DMS153 treated with DMSO at 0.1 percent for 48 hours (cell line): ENCODE results near the gene ME3.
"Not testable (repeated sequence)": the region's sequence is repeated elsewhere in the genome, so short reads cannot be mapped to it uniquely, and the experiment has no call there.

Experiments used
- DNase-seq: peaks from one replicate; lab custom pipeline; 2025; ENCODE audit not compliant: unreplicated experiment; lab: John Stamatoyannopoulos, UW

The ME3 gene

DNA sequence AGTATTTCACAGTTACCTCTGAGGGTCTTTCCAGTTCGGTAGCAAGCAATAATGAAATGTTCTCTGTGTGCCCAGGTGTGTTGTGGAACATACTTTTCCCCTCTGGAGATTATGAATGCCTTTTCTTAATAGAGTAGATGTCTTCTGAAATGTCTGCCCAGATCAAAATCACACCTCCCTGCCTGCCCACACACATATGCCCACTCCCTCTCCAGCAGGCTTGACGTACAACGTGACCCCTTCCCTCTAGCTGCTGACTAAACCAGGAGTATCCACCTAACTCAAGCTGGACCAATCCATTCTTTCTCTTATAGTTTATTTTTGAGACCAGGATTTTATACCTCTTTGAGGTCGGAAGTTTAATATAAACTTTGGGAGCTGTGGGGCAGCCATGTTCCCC, 48.7 kb downstream of the ME3 start:
- DNase-seq, result no peak

DNA sequence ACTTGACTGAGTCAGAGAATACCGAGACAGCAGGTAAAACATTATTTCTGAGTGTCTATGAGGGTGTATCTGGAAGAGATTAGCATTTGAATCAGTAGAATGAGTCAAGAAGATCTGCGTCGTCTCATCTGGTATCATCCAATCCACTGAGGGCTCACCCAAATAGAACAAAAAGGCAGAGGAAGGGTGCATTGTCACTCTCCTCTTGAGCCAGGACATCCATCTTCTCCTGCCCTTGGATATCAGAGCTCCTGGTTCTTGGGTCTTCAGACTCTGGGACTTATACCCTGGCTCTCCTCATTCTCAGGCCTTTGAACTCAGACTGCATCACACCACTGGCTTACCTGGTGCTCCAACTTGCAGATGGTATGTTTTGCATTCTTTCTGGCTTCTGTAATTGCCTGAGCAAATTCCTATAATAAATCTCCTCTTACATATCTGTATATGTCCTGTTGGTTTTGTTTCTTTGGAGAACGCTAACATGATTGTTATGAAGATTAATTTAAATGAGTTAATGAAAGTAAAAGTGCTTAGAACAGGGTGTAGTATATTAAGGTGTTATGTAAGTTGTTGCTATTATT, 49.3 kb downstream of the ME3 start:
- no peak for DNase-seq

DNA sequence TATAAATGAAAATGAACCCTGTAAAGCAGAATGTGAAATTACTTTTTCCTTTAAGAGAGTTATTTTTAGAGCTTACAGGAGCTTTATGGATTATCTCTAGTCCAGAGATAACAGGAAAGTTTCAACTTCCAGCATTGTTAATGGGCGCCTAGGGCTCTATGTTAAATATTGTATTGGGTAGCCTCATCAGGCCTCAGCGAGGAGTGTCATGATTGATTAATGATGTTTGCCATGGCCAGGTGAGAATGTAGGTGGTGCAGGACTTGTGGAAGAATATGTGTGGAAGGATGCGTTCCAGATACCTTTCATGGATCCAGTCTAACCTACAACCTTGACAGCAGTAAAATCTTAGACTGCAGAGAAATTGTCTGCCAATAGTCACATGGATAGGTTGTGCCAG, 50.6 kb downstream of the ME3 start:
- DNase-seq, result no peak

DNA sequence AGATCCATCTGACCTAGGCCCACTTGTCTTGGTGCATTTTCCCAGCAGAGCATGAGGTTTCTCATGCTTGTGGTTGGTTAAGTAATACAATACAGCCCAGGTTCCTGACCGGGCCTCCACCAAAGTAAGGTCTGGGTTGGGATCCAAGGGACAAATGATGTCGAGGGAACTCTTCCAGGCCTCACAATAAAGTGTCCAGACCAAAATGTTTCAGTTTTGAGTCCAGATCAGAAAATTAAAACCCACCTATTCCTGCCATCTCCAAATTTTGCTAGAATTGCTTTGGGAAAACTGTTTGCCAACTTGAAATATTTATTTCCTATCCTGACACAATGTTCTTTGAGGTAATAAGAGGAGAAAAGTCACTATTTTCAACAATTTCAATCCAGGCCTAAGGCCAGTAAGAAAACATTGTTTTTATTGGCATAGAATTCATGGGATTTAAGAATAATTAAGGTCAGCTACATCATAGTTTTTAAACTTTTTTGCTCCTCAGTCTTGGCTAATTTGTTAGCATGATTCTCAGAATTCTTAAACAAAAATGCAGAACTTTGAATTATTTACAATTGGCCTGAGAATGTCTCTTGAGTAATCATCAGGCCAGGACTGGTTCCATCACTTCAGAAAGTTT, 51.4 kb downstream of the ME3 start:
- DNase-seq, result no peak

DNA sequence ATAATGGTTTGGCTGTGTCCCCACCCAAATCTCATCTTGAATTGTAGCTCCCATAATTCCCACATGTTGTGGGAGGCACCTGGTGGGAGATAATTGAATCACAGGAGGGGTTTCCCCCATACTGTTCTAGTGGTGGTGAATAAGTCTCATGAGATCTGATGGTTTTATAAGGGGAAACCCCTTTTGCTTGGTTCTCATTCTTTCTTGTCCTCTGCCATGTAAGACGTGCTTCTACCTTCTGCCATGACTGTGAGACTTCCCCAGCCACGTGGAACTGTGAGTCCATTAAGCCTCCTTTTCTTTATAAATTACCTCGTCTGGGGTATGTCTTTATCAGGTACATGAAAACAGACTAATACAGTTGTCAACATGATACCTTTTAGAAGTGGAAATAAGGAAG, 53.0 kb downstream of the ME3 start:
- DNase-seq, result not testable (repeated sequence)

DNA sequence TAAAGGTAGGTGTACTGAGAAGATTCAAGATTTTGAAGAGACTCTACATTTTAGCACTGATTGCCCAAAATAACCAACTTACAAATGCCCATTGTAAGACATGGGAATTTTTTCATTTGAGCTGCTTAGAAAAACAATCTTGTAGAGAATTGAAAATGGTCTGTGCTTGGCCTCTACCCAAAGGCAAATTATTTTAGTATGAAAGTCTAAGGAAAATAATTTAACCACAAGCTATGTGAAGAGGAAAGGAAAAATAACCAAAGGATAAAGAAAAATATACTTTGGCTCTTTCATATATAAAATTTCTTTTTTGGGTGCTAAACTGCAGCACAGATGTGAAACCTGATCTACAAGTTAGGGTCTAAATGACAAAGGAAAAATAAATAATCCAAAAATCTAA, 54.9 kb downstream of the ME3 start:
- DNase-seq, result no peak

DNA sequence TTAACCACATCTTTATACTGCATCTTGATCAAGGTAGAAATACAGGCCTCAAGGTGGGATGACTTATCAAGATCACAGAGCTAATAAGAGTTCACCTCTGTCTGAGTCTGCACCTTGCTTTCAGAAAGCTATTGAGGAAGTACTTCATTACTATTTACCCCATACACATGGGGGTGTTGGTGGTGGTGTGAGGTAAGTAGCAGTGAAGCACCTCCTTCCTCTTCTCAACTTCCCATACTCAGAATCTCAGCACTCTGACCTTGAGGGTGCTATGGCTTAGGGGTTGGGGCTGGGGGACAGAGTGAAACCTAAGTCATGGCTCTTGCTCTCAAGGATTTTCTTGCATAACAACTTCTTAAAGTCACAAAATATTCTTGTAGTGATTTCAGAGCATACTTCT, 56.9 kb downstream of the ME3 start:
- DNase-seq, result no peak

DNA sequence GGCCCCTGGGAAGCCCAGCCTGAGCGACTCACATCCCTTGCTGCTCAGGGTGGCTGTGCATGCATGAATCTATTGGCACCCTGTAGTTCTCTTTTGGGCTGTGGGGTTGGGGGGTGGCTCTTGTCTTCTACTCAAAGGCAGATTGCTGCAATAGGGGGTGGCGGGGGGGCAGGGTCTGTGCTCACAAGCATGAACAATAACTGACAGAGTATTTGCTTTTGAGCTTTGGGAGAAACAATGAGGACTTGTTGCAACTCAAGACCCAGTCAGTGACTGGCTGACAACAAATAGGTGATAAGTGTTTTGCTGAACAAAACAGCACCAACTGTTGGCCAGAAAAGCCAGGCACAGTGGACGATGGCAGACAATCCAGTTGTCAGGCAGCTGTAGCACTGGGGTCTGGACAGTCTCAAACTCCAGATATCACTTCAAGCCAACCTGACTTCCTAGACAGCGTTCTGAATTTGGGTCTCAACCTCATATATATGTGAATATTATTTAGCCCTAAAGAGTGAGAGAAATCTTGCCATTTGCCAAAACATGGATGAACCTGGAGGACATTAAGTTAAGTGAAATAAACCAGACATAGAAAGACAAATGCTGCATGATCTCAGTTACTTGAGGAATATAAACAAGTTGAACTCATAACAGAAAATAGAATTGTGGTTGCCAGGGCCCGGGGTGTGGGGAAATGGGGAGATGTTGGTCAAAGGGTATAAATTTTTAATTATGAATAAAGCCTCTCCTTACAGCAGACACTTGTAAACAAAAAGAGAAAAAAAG, 61.7 kb downstream of the ME3 start:
- DNase-seq, result no peak

DNA sequence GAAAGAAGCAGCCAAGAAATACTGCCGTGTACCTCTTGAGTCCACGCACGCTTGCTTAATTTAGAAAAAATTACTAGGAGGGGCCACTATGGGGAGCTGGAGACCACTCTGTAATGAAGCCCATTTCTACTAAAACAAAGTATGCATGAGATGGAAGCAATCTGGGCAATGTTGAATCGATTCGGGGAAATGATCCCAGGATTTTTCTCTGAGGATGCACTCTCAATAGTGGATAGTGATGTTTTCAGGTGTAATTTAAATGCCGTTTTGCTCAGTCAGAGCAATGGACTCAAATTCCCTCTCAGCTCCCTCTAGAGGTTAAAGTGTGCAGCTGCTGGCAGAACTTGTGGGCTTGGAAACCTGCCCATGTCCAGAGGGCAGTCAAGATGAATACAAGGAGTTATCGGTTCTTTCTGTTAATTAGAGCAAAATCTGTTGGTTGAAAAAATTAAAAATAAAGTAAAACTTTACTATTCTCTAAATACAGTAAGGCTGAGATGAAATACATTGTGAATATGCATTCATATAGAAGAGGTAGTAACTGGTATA, 64.1 kb downstream of the ME3 start:
- peak; percentile 12 for DNase-seq

DNA sequence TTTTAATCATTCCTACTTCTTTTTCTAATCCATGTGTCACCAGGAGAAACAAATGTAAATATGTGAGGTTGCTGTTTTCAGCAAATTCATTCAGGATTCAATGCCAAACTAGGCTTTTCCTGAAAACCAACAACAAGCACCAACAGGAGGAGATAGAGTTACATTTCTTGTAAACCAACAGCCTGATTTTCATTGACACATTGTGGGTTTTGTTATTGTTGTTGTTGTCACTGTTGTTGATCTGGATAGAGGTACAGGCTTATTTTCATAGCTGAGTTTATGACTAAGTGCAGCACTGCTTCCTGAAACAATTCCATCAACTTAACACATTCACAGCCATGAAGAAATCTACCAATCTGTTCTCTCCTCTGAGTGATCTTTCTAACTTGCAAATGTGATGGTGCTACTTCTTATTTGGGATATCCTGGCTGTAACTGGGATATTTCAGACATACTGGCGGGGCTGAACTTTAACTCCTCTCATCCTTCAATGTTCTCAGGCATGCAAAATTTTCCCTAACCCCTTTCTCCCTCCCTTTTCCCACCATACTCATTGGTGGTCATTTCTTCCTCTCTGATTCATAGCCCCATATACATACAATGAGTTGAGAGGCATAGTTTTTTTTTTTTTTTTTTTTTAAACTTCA, 65.5 kb downstream of the ME3 start:
- DNase-seq, result no peak

DNA sequence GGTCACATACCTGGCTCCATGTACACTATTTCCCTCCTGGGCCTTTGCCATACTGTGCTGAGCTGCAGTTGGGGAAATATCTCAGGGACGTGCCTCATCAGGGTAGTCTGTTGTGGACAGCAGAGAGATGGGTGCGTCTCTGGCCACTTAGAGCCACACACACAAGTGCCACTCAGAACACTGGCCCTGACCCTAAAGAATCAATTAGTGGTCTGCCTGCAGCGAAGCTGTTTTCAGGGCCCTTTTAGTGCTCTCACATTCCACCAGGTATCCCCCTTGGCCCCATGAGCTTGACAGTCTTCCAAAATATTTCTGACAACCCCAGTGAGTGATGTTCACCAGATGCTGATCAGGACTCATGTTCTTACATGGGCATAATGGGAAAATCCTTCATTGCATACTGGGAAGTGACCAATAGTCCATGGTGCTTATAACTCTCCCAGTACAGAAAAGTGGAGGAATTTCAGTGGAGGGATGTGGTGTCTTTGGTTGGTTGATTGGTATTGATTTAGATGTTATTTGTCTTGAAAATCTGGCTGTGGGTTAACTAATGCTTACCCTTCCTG, 66.1 kb downstream of the ME3 start:
- no peak for DNase-seq

DNA sequence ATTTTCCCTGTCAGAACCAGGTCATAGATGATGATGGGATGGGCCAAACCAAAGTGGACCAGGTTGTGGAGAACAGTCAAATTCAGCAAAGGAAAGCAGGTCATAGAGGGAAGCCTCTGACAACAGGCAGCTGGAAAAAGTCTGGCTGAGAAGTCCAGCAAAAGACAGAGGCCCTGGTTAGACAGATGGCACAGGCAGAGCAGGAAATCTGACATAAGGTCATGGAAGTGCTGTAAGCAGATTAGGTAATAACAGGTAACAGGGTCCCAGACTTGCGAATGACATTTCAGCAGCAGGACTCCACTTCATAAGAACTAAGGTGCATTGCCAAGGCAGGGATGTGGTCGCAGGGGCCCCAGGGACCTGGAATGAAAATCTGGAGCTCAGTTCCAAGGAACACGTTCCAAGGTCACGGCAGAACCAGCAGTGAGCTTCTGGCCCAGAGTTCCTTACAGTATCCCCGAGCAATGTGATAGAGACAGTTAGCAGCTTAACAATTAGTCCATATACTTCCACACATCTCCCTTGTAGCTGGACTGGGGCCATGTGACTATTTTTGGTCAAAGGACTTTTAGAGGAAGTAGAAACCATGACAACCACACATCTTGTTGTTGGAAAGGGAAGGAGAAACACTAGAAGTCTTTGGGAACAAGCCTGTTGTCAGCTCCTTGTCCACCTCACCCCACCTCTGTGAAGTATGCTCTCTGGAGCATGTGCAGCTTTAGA, 75.4 kb downstream of the ME3 start:
- DNase-seq, result no peak

DNA sequence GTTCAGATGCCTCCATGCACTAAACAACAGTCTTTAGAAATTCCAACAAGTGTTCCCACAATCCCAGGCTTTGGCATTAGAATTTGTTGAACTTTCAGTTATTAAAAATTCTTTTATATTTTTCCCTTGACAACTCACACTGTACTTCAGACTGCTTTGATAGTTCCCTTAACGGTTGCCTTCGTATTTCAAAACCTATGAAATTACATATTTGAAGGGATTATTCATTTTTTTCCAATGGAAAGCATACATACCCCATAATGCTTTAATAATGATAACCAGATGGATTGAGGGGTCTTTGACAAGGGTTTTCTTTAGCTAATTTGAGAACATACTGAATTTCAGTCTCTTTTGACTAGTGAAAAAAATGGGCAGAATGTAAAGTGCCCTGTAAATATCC, 76.5 kb downstream of the ME3 start:
- no peak for DNase-seq

DNA sequence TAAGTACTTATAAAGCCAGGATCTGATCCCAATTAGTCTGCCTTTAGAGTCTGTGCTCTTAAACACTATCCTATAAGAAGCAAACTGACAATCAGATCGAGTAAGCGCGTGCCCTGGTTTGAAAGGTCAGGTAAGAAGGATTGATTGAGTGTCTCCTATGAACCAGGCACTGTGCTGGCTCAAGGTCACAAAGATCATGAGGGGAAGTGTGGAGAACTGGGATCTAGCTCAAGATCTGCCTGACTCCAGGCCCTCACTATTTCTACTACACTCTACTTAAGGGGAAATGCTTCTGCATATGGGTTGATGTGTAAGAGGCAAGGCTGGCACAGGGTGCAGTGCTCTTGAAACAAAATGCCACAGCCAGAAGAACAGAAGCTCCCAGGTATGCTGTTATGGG, 77.0 kb downstream of the ME3 start:
- no peak for DNase-seq

DNA sequence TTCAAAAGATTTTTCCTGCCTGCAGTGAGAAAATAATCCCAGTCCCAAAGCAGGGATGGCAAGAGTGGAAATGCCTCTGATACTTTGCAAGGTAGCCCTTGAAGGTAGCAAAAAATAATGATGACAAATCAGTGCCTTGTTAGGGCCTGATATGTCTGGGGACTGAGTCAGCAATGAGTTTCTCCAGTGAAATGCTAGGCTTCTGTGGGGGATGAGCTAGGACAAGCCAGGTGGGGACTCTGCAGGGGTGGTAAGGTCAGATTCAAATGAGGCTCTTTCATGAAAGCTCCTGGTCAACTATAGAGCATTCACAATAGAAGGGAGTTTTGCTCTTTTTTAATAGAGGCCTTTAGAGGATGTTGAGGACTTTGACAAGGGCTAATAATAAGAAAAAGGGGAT, 77.7 kb downstream of the ME3 start:
- DNase-seq, result no peak

DNA sequence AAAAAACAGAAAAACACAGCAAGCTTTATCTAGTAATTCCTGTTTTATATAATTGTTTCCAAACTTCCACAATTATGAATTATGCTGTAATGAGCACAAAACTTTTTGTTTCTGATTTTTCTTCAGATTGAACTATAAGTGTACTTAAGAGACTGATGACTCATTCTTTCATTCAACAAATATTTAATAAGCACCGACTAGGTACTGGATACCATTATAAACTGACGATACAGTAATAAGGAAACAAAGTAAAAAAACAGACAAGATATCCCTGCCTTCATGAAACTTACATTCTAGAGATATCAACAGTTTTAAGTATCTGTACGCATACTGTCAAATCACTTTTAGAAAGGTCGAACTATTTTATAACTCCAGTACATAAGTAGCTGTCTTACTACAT, 78.6 kb downstream of the ME3 start:
- DNase-seq, result no peak

DNA sequence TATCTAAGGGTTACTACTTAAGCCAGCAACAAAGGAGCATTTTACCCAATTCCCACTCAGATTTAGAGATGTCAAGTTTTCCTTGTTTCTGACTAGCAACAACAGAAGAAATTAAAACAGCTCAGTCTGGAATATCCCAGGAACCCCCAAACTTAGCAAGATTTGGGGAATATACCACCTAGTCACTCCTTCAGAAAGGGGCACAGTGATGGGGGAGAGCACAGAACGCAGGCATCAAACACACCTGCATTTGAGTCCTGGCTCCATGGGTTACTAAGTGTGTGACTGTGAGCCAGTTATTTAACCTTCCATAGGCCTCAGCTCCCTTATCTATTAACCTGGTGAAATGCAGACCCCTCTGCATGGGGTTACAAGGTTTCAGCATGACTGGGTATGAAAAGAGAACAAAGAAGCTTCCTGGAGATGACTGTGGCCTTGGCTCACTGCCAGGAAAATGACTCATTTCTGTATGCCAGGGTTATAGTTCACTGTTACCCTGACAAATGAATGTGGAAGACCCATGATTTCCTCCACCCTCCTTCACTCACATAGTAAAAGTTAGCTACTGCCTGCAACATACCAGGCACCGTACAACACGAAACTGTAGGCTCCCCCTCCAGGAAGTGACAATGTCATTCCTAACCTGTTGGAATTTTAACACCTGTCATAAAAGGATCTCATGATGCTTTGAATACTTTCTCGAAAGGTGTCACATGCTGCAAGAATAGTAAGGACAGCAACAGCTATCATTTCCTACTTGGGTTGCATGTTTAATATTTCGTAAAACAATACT, 79.6 kb downstream of the ME3 start:
- peak; percentile 87 for DNase-seq

DNA sequence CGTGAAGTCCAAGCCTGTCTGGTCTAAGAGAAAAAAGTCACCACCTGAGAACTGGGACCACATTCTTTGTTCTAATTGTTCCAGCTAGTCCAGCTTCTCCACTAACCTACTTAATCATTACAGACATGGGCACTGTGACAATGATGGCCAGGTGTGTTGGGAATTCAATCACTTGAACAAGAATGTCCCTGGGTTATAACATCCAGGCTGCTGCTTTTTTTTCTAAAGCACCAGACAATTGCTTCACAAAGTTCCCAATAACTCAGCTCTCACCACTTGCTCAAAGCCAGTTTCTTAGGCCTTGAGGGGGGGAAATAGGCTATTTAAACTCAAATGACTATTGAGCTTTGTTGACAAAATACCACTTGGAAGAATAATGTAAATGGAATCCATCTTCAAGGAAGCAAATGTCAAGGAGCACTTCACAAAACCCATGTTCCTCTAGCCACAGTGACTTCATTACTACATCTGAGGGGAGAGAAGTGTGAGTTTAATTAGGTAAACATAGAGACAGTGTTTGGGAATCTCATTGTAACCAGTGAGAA, 80.3 kb downstream of the ME3 start:
- peak; percentile 35 for DNase-seq

DNA sequence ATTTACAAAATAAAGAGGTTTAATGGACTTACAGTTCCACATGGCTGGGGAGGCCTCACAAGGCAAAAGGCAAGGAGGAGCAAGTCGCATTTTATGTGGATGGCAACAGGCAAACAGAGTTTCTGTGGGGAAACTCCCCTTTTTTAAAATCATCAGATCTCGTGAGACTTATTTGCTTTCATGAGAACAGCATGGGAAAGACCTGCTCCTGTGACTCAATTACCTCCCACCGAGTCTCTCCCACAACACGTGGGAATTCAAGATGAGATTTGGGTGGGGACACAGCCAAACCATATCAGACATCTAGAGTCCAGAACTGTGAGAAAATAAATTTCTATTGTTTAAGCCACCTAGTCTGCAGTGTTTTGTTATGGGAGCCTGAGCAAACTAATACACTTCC, 80.8 kb downstream of the ME3 start:
- no peak for DNase-seq
